ENCODE results near the gene REEP6.

- TF ChIP-seq, protein P1, sequence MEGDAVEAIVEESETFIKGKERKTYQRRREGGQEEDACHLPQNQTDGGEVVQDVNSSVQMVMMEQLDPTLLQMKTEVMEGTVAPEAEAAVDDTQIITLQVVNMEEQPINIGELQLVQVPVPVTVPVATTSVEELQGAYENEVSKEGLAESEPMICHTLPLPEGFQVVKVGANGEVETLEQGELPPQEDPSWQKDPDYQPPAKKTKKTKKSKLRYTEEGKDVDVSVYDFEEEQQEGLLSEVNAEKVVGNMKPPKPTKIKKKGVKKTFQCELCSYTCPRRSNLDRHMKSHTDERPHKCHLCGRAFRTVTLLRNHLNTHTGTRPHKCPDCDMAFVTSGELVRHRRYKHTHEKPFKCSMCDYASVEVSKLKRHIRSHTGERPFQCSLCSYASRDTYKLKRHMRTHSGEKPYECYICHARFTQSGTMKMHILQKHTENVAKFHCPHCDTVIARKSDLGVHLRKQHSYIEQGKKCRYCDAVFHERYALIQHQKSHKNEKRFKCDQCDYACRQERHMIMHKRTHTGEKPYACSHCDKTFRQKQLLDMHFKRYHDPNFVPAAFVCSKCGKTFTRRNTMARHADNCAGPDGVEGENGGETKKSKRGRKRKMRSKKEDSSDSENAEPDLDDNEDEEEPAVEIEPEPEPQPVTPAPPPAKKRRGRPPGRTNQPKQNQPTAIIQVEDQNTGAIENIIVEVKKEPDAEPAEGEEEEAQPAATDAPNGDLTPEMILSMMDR (IDR thresholded peaks at IDR 0.05): no peak
- TF ChIP-seq POLR2A (IDR thresholded peaks at IDR 0.05): no peak
These were observed 3.3 kb upstream of the REEP6 start for GRCh38 chr19:1487576-1488281.

Measured in thyroid gland (tissue), 4 donors.